Activated naive CD4-positive, alpha-beta T cell treated with anti-CD3 and anti-CD28 coated beads, Interleukin-2, amount 50 U/mL, for 24 hours (primary cell): ENCODE results near the gene SCN10A.

ENCODE experiments used
- H3K27ac Mint-ChIP-seq: one replicate; pipeline ENCODE4 v1.8.0; 2021; ENCODE audit warnings: mild to moderate bottlenecking, mixed read lengths
- H3K27me3 Mint-ChIP-seq: one replicate; pipeline ENCODE4 v1.8.0; 2021; ENCODE audit warnings: mixed read lengths
- H3K36me3 Mint-ChIP-seq: one replicate; pipeline ENCODE4 v1.8.0; 2021; ENCODE audit warnings: mixed read lengths
- H3K4me1 Mint-ChIP-seq: one replicate; pipeline ENCODE4 v1.8.0; 2021; ENCODE audit warnings: mixed read lengths
- H3K4me3 Mint-ChIP-seq: one replicate; pipeline ENCODE4 v1.8.0; 2021; ENCODE audit warnings: mild to moderate bottlenecking, mixed read lengths
- H3K9me3 Mint-ChIP-seq: one replicate; pipeline ENCODE4 v1.8.0; 2021; ENCODE audit warnings: mixed read lengths

SCN10A gene

GRCh38 chr3:38739931-38740330, 76.1 kb downstream of the SCN10A start:
- Mint-ChIP-seq H3K9me3 (no peaks in the 10 kb centered on the region), H3K27ac (no peak overlapping the region), H3K27me3 (peaks cover 15% of the 10 kb centered on the region), H3K4me1 (no peaks in the 10 kb centered on the region), H3K36me3 (no peaks in the 10 kb centered on the region), H3K4me3 (no peak overlapping the region)

DNA sequence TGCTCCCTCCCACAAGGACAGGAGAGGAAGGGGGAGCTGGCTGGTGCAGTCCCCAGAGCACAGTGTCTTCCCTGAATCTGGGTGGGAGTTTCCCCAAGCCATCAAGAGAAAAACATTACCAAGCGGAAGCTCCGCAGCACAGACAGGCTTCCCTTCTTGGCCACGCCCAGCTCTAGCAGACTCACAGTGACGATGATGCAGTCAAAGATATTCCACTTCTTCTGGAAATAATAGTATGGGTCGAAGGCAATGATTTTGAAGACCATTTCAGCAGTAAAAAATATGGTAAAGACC, 76.7 kb downstream of the SCN10A start:
- H3K27ac Mint-ChIP-seq, result no peak overlapping the region
- no peaks in the 10 kb centered on the region for H3K36me3 Mint-ChIP-seq
- H3K4me1 Mint-ChIP-seq, result no peaks in the 10 kb centered on the region
- peaks cover 15% of the 10 kb centered on the region for H3K27me3 Mint-ChIP-seq
- H3K9me3 Mint-ChIP-seq, result no peaks in the 10 kb centered on the region
- H3K4me3 Mint-ChIP-seq, result no peak overlapping the region

- no peaks in the 10 kb centered on the region for H3K4me1 Mint-ChIP-seq
- H3K36me3 Mint-ChIP-seq, result no peaks in the 10 kb centered on the region
- peaks cover 12% of the 10 kb centered on the region for H3K27me3 Mint-ChIP-seq
- H3K9me3 Mint-ChIP-seq, result no peaks in the 10 kb centered on the region
- no peak overlapping the region for H3K27ac Mint-ChIP-seq
- no peak overlapping the region for H3K4me3 Mint-ChIP-seq
These were observed 77.2 kb downstream of the SCN10A start for GRCh38 chr3:38738630-38739395.

GRCh38 chr3:38731522-38731921, 84.5 kb downstream of the SCN10A start:
- Mint-ChIP-seq H3K27ac (no peak overlapping the region), H3K4me3 (no peak overlapping the region), H3K9me3 (no peaks in the 10 kb centered on the region), H3K36me3 (no peaks in the 10 kb centered on the region), H3K27me3 (peaks cover 6% of the 10 kb centered on the region), H3K4me1 (no peaks in the 10 kb centered on the region)

- Mint-ChIP-seq H3K4me1 (no peaks in the 10 kb centered on the region), H3K9me3 (no peaks in the 10 kb centered on the region), H3K27me3 (peaks cover 10% of the 10 kb centered on the region), H3K27ac (no peak overlapping the region), H3K4me3 (no peak overlapping the region), H3K36me3 (no peaks in the 10 kb centered on the region)
These were observed 85.7 kb downstream of the SCN10A start for GRCh38 chr3:38730281-38730680.

GRCh38 chr3:38728008-38728407, 88.0 kb downstream of the SCN10A start:
- no peak overlapping the region for H3K4me3 Mint-ChIP-seq
- H3K4me1 Mint-ChIP-seq, result no peaks in the 10 kb centered on the region
- H3K9me3 Mint-ChIP-seq, result no peaks in the 10 kb centered on the region
- no peak overlapping the region for H3K27ac Mint-ChIP-seq
- H3K36me3 Mint-ChIP-seq, result no peaks in the 10 kb centered on the region
- H3K27me3 Mint-ChIP-seq, result peaks cover 15% of the 10 kb centered on the region

- peaks cover 14% of the 10 kb centered on the region for H3K27me3 Mint-ChIP-seq
- H3K27ac Mint-ChIP-seq, result no peak overlapping the region
- no peaks in the 10 kb centered on the region for H3K36me3 Mint-ChIP-seq
- no peaks in the 10 kb centered on the region for H3K4me1 Mint-ChIP-seq
- no peaks in the 10 kb centered on the region for H3K9me3 Mint-ChIP-seq
- no peak overlapping the region for H3K4me3 Mint-ChIP-seq
These were observed 89.3 kb downstream of the SCN10A start for GRCh38 chr3:38726751-38727150.

DNA sequence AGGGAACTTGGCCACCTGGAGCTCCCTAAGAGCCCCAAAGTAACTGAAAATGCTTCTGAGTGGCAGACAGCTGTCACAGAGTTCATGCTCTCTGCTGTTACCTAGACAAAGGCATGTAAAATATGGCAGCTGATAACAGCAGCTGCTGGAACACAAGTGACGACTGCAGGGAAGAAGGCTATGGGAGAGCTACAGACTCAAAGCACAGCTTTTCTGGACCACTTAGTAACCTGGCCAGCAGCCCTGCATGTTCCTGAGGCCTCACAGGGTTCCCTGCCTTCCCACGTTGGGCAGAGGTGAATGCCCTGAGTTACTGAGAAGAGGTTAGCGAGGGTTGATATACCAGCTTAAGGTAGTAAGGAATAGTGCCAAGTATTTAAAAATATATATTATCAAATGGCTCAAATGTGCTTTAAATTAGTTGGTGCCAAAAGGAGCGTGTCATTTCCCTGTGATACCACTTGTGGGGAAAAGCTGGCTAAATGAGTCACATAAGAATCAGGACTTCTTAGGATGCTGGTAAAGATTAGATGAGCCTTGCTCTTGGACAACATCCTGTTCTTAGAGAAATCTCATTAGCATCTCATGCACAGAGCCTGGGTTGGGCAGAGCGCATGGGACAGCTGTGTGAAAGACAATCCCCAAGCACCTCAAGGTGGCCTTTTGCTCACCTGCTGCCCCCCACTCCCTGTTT, 90.1 kb downstream of the SCN10A start:
- Mint-ChIP-seq H3K9me3 (no peaks in the 10 kb centered on the region), H3K27me3 (peaks cover 15% of the 10 kb centered on the region), H3K36me3 (no peaks in the 10 kb centered on the region), H3K27ac (no peak overlapping the region), H3K4me3 (no peak overlapping the region), H3K4me1 (no peaks in the 10 kb centered on the region)

GRCh38 chr3:38724392-38724736, 91.7 kb downstream of the SCN10A start:
- no peak overlapping the region for H3K27ac Mint-ChIP-seq
- H3K27me3 Mint-ChIP-seq, result peaks cover 16% of the 10 kb centered on the region
- no peaks in the 10 kb centered on the region for H3K36me3 Mint-ChIP-seq
- H3K4me3 Mint-ChIP-seq, result no peak overlapping the region
- H3K9me3 Mint-ChIP-seq, result no peaks in the 10 kb centered on the region
- no peaks in the 10 kb centered on the region for H3K4me1 Mint-ChIP-seq

DNA sequence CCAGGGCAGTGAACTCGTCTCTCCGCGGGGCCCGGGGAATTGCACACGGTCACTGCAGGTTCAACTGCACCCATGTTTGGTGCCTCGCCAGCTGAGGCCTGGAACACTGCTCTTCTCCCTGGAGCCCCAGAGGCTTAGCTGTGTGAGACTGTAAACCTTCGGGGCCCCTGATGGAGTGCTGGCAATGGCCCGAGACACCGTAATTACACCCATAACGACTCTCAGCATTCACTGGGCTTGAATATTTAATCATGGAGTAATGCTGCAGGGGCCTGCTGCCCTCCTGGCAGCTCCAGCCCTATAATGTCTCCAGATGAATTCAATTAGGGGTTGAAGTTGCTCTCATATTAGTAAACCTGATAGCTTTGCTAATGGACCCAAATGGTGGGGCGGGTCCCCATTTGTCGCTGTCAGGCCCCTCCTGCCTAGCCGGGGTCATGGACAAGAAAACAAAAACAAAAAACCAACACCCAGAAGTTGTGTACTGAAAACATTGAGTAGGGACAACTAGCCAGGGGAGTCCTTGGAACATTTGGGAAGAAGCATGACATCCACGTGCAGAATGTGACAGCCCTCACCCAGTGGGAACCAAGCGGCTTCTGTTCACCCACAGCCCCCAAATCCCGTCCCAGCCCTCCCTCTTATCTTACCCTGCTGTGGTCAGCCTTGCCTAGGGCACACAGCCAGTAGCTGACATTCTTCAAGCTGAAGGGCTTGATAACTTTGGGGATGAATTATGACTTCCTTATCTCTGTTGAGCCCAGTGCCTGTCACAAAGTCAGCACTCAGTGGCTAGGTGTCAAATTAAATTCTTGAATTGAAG, 92.2 kb downstream of the SCN10A start:
- Mint-ChIP-seq H3K27ac (no peak overlapping the region), H3K9me3 (no peaks in the 10 kb centered on the region), H3K36me3 (no peaks in the 10 kb centered on the region)

DNA sequence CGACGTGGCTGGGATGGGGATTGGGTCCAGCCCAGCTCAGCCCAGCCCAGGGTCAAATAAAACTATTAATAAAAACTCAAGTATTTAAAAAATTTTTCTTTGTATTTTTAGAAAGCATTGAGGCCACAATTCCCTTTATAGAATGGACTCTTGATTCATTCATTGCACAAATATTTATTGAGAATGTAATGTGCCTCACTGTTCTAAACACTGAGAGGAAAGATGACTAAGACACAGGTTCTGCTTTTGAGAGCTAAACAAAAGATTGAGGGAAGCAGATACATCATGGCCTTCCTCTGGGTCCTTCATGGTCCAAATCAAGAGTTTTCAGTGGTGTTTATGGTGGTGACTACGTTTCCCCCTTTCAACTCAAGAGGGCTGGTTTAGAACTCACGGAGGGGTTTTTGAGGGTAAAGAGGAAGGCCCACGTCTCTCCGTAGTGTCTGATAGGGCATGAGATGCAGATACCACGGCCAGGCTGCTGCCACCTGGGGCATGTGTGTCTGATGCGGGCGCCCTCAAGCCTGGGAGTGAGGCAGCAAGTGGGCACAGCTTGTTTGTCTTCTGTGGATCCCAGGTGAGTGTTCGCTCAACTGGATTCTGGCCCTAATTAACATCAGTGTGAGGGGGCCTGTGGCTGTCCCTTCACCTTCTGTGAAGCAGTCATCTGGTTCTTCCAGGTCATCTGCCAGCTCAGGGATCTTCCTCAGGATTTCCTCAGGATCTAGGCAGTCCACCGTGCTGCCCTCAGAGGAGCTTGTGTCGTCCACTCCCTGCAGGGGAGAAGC, 93.0 kb downstream of the SCN10A start:
- no peaks in the 10 kb centered on the region for H3K4me1 Mint-ChIP-seq
- no peak overlapping the region for H3K4me3 Mint-ChIP-seq
- H3K27ac Mint-ChIP-seq, result no peak overlapping the region
- no peaks in the 10 kb centered on the region for H3K9me3 Mint-ChIP-seq
- H3K27me3 Mint-ChIP-seq, result peaks cover 13% of the 10 kb centered on the region
- no peaks in the 10 kb centered on the region for H3K36me3 Mint-ChIP-seq

More for the DNA sequence above, 92.2 kb downstream of the SCN10A start:
- H3K27me3 Mint-ChIP-seq, result peaks cover 13% of the 10 kb centered on the region
- no peak overlapping the region for H3K4me3 Mint-ChIP-seq
- H3K4me1 Mint-ChIP-seq, result no peaks in the 10 kb centered on the region

GRCh38 chr3:38721207-38721772, 94.7 kb downstream of the SCN10A start:
- no peaks in the 10 kb centered on the region for H3K4me1 Mint-ChIP-seq
- no peaks in the 10 kb centered on the region for H3K9me3 Mint-ChIP-seq

GRCh38 chr3:38720465-38720864, 95.6 kb downstream of the SCN10A start:
- no peaks in the 10 kb centered on the region for H3K9me3 Mint-ChIP-seq
- no peak overlapping the region for H3K4me3 Mint-ChIP-seq
- no peaks in the 10 kb centered on the region for H3K4me1 Mint-ChIP-seq
- no peak overlapping the region for H3K27ac Mint-ChIP-seq
- H3K36me3 Mint-ChIP-seq, result no peaks in the 10 kb centered on the region
- H3K27me3 Mint-ChIP-seq, result peaks cover 10% of the 10 kb centered on the region

More at GRCh38 chr3:38721207-38721772, 94.7 kb downstream of the SCN10A start:
- Mint-ChIP-seq H3K36me3 (no peaks in the 10 kb centered on the region), H3K27me3 (peaks cover 10% of the 10 kb centered on the region), H3K27ac (no peak overlapping the region), H3K4me3 (no peak overlapping the region)

DNA sequence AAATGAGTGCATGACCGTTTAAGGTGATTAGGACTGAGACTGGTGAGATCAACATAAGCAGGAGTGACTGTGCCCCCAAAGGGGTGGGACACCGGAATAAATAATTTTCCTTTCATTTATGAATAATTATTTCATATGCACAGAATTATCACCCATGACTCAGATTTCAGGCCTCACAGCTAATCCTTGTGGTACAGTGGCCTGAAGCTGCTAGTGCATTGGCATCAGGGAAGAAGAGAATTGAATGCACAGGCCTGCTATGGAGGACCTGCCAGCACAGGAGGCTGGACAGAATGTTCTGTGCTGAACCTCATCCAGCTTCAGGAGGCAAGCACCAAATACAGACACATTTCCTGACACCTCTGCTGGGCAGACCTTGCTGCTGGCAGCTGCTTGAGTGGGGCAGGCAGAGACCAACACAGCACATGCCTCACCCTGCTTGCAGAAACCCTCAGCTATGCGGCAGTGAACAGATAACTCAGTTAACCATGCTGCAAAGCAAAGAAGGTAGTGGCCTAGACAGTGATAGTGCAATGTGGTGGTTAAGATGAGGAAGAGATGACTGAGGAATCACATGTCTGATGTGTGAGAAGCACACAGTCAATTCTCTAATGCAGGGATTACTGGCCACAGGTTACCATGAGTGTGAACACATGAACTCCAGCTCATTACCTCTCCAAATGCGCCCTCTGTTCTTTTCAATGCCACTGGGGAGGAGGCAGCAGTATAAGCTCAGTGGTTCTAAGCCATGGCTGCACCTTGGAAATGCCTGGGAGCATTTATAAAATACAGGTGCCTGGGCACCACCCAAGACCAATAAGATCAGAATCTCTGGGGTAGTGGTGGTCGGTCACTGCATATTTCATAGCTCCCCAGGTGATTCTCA, 98.4 kb downstream of the SCN10A start:
- H3K9me3 Mint-ChIP-seq, result no peaks in the 10 kb centered on the region
- H3K36me3 Mint-ChIP-seq, result no peaks in the 10 kb centered on the region
- H3K27ac Mint-ChIP-seq, result no peak overlapping the region
- H3K4me3 Mint-ChIP-seq, result no peak overlapping the region
- peaks cover 4% of the 10 kb centered on the region for H3K27me3 Mint-ChIP-seq
- H3K4me1 Mint-ChIP-seq, result no peaks in the 10 kb centered on the region
